ENCODE data around the gene KRT39.

Gene KRT39

DNA sequence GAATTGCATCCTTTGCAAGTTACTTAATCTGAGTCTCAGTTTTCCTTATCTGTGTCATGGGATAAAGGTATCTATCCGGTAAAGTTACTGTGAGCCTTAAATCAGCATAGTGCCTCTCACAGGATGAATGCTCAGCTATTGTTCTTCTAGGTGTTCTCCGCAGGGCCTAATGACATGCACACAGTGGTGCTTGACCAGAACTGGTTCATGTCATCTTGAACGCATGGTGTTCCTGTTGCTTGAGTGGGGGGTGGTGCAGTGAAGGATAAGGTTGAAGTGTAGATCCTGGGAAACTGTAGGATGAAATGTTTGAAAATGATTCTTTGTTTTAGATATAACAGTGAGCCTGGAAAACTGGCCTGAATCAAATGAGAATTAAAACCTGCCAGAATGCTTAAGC, 13.4 kb upstream of the KRT39 start:
- no peak for DNase-seq

DNA sequence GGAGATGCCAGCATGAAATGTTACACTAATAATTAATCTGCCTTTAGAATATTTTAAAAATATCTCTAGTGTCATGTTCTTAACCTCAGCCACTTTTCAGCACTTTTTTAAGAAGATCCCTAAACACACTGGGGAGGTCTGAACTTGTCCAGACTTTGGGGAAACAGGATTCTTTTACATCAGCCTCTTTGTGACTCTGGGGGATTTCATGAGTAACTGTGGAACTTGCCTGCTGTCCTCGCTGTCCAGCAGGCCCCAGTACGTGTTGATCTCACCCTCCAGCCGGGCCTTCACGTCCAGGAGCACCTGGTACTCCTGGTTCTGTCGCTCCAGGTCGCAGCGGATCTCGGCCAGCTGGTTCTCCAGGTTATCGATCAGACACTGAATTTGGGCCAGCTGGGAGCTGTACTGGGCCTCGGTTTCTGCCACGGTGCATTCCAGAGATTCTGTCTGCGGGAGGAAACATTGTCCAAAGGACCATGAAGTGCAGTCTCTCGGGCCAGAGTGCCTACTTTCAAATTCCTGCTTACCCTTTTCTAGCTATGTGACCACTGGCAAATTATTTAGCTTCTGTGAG, 11.9 kb upstream of the KRT39 start:
- DNase-seq = no peak

DNA sequence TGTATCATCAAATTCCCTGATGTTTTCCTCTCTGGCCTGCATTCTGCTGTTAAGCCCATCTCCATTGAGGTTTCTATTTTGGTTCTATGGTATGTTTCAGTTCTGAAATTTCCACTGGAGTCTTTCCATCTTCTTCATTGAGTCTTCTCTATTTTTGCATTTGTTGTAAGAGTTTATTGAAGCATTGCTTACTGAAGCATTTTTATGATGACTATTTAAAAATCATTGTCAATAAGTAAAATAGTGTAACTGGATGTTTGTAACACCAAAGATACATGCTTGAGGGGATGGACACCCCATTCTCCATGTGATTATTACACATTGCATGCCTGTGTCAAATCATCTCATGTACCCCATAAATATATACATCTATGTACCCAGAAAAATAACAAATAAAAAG, 8.8 kb upstream of the KRT39 start:
- no peak for DNase-seq

DNA sequence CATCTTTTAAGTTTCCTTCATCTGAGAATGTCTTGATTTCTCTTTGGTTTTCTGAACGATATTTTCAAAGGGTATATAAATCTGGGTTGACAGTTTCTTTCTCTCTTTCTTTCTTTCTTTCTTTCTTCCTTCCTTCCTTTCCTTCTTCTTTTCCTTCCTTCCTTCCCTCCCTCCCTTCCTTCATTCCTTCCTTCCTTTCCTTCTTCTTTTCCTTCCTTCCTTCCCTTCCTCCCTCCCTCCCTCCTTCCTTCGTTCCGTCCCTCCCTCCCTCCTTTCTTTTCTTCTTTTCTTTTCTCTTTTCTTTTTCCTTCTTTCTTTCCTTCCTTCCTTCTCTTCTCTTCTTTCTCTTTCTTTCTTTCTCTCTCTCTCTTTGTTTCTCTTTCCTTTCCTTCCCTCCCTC, 7.6 kb upstream of the KRT39 start:
- no peak for DNase-seq

DNA sequence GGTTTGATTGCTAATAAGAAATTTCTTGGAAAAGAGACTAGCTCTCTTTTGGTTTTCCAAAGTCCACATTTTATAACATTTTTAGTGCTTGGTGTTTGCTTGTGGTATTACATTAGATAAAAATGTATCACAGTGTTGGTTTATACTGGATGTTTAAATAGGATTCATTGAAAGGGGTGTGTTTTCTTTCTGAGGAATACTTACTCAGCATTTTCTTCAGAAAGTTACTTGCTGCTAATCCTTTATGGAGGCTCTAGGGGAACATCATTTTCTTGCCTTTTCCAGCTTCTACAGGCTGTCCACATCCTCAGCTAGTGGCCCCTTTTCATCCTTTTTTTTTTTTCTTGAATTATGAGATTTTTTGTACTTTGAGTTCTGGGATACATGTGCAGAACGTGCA, 834 bp upstream of the KRT39 start:
- DNase-seq = no peak

DNA sequence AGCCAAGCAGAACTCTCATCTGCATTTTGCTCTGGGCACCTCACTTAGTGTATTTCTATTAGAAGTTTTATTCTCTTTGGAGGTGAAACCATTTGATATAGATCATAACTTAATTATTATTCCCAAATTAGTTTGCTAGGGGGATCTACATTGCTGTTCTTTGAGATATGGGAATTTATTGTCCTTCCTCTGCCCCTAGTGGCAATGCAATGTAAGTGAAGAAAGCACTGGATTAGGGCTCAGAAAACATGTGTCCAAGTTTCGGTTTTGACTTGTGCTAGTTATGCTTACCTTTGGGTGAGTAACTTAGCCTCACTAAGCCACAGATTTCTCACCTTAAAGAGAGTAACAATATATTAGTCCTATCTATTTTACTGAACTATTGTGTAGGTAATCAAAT, 2.9 kb downstream of the KRT39 start:
- no peak for DNase-seq

DNA sequence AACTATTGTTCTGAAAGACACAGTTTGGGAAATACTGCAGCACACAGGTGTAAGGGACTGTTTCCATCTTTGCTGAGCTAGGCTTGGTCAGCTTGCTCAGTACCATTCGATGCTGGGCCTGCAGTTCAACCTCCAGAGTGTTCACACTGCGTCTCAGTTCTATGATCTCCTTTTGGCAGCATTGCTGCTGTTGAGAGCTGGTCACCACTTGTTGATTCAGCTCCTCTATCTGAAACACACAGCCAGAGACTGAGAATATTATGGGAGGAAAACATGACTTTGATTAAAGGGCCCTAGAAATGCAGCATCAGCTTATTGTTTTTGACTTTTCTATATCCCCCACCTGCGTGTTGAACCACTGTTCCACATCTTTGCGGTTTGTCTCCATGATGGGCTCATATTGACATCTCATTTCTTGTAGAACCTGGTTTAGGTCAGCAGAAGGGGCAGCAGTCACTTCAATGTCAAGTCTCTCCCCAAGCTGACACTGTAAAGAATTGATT, 4.6 kb downstream of the KRT39 start:
- DNase-seq = no peak

DNA sequence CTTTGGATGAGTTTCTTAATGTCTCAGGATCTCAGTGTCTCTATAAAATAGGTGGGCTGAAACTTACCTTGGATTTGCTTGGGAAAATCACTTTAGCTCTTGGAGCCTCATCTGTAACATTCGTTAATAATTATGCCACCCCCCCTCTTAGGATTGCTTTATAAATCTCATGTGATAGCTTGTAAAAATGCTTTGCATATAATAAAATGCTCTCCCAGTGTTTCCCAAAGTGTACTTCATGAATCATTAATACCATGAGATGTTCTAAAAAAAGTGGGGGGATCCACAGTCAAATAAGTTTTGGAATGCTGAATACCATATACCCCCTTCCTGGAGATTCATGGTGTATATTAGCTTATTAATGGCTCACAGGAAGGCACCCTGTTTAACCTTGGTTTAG, 5.2 kb downstream of the KRT39 start:
- DNase-seq = no peak

DNA sequence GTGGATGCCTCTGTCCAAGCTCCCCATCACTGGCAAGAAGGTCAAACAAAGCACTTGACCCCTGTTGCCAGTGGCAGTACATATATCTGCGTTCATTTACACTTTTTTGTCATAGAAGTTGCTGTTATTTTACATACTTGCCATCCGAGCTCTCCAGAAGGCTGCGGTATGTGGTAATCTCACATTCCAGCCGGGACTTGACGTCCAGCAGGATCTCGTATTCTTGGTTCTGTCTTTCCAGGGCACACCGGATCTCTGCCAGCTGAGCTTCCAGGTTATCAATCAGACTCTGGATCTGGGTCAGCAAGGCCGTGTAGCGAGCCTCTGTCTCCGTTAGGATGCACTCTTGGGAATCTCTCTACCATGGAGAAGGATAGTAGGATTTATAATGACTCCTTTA, 6.6 kb downstream of the KRT39 start:
- no peak for DNase-seq

DNA sequence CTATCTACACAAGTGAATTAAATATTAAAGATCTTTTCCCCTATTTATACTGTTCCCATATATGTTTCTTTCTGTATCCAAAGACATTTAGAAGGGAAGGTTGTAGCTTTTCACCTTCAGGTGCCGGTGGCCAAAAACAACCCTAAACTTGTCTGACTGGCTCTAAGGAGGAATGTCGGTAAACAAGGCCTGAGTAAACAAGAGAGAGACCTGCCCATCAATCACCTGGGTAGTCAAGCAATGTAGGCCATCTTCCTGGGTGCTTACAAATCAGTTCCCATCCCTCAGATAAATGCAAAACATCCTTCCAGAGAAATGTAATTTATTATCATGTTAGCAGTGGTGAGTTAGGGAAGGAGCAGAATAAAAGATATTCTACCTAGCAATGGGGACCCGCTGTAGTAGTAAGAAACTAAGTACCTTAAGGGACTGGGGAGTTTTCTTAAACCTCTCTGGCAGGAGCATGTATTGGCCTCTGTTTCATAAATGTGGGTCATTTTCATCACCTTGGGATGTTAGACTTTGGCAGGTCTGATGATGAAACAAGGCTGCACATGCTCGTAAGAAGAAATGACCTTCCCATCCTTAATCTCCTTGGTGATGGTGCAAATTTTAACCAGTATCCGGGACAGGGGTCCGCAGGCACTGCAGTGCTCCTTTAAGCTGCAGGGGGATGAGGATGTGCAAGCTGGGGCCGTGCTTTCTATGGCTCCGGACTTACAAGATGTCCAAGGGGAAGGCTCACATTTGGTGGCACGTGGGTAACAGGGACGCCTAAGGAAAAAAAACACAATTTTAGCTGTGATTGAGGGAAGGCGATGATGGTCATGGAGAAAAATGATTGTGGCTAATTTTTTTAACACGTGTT, 8.4 kb downstream of the KRT39 start:
- no peak for DNase-seq

DNA sequence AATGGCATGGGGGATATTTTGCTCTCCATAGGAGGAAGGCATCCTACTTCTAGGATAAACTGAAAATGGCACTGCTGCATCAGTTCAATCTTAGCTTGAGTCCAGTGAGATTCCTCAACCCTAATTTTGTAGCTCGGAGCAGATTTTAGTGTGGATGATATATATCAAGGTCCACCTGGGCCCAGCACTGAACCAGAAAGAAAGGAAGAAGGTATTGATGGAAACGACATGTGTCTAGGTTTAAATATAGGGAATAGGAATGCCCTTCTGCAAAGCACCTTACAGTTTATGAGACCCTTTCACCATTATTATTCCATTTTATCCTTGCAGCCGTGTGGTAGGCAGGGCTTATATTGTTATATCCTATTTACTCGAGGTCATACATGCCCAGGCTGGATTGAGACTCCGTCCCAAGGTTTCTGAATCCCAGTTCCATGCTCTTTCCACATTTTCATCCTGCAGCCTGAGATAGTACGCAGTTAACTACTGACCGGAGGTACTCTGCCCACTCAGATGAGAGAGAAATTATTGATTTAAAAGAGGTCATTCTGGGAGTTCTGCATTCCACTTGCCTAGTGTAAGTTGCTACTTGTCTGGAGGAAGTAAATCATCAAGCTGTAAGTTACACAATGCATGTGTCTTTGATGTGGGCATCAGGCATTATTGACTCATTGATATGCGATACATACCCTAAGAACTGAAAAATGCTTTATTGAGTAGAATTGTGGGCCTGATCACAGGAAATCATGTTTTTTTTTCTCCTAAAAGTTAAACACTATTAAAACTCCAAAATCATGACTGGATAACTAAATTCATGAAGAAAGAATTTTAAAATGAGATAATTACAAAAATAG, 10.1 kb downstream of the KRT39 start:
- DNase-seq = no peak

DNA sequence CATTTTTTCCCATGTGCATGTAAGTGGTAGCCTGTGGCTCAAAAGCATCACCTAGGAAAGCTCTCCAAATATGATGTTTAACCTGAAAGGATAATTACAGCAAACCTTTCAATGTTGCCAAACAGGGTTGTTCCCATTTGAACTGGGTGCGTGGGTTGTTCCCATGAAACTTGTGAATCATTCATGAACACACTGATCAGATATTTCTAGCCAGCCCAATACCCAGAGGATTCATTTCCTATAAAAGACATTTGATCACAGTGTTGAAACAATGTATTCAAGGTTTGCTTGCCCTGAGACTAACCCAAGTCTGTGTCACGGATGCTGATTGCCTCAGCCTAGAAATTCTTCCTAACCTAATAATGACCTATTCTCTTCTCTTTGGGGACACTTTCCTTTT, 12.9 kb downstream of the KRT39 start:
- no peak for DNase-seq

DNA sequence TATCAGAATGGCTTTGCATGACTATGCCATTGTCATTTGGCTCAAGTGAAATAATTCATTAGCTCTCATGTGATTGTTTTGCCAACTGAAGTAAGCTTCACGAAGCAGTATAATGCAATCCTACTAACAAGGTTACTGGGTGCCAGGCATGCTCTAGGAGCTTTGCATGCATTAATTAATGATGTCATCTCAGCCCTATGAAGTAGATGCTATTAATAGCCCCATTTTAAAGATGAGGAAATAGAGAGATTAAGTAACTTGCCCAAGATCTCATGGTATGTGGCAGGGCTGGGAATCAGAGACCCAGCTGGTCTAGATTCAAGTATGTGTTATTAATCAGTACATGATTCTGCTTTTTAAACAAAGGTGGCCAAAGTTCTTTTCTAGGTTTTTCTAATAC, 14.1 kb downstream of the KRT39 start:
- DNase-seq = no peak

DNA sequence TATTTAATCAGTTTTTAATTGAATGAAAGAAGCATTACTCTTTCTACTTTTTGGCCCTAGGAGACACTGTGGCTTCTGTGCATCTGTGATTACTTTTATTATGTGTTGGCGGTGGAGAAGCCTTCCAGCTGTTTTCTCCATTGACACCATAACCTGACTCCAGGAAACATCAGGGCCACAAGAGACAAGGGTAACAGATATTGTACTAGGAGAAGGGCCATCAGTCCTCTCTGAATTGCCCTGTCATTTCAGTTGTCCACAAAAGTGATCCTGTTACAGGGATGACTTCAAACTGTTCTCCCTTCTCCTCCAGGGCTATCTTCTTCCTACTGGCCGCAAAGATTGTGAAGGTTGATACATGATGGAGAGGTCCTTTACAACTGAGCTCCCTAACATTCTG, 14.6 kb downstream of the KRT39 start:
- no peak for DNase-seq

DNA sequence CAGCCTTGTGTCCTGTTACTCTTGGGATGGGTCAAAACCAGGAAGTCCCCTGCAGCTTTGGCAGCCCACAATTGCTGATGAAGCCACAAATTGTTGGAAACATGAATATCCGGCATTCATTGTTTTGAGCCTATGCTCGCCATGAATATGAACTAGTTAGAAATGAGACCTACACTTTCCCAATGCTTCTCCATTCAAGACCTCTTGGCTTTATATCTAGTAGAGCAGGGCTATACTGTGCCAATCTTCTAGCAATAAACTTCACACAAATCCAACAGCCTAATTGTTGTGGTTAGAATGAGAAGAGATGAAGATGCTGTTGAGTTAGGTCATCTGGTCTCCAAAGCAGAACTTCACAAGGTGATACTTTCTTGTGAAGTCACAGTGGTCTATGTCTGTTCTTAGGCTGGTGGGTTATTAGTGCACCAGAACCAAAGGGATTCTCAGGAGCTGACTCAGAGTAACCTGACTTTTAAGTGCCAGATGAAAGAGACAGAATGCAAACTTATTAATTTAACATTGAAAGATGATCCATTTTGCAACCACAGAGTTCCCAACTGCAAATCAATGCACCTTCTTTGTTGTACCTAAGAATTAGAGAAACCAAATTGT, 15.6 kb downstream of the KRT39 start:
- no peak for DNase-seq

DNA sequence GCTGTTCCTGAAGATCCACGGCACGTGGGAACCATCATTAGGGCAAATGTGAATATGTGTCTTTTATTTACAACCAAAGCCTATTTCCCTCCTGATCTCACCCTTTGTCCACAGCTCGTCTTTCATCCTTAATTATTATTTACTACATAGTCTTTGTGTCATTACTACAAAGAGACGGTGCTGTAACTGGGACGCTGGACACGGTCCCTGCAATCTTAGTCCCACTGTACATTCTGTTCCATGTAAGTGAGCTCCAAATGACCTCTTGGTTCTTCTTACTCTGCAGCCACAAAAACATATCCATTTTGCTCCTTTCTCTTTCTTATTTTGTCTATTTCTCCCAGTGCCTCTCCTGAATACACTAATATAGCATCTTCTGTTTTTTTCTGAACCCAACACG, 16.6 kb downstream of the KRT39 start:
- no peak for DNase-seq

DNA sequence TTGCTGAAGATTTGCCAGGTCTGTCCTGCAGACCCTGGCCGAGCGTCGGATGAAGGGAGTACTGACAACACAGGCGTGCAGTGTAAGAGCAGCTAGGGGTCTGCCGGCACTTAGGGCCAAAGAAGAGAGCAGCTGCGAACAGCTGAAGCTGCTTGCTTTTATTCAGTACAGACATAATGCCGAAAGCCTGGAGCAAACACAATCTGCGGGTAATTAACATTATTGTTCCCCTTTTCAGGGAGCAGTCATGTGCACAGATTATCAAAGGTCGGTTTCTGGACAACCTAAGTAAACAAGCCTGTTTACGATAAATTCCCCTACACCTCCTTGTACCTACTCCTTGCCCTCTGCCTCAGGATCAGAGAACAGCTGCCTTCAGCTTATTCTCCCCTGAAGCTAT, 17.3 kb downstream of the KRT39 start:
- DNase-seq = no peak

DNA sequence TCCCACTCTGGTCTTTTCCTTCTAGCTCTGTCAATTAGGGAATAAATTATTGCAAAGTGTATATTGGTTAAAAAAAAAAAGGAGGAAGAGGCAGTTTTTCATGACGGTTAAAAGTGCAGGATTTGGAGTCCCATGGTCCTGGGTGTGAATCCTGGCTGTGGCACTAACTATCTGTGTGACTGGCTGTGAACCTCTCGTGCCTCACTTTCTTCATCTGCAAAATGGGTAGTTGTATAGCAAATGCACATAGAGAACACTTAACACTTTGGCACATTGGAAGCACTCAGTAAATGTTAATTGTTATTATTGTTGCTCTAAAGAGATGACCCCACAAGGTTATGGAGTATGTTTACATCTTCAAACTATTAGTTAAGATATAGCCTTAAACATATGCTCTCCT, 18.8 kb downstream of the KRT39 start:
- no peak for DNase-seq

DNA sequence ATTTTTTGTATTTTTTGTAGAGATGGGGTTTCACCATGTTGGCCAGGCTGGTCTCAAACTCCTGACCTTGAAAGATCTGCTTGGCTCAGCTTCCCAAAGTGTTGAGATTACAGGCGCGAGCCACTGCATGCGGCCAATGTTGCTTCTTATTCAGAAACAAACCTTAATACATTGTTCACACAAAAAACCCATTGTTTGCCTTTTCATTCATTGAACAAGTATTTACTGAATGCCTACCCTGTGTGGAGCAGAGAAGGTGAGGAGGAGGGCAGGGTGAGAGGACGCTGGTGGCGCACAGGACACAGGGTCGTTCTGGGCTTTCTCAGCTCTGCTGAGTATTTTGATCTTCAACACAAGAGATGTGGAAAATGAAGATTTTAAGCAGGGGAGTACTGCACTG, 21.3 kb downstream of the KRT39 start:
- DNase-seq = no peak

DNA sequence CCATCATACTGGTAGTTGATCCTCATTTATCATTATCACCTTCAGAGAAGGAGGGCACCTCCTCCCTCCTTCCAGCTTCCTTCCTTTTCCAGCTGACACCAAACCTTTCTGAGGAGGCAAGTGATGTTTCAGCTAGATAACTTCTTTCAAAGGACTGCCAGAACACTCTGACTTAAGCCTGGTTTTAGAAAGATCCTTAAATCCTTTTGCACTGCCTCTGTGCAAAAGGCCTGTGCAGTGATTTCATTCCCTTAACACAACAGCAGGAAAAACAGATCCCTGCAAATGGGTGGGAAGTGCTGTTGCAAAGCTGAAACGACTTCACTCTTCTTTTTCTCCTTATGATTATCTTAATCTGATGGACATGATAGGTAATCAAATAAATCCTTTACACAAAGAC, 22.2 kb downstream of the KRT39 start:
- DNase-seq = no peak

DNA sequence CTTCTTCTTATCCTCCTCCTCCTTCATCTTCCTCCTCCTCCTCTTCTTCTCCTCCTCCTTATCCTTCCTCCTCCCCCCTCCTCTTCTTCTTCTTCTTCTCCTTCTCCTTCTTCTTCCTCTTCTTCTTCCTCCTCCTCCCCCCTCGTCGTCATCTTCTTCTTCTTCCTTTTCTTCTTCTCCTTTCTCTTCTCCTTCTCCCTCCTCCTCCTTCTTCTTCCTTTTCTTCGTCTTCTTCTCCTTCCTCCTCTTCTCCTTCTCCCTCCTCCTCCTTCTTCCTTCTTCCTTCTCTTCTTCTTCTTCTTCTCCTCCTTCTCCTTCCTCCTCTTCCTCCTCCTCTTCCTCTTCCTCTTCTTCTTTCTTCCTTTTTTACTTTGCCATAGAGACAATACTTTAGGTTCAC, 24.2 kb downstream of the KRT39 start:
- no peak for DNase-seq

DNA sequence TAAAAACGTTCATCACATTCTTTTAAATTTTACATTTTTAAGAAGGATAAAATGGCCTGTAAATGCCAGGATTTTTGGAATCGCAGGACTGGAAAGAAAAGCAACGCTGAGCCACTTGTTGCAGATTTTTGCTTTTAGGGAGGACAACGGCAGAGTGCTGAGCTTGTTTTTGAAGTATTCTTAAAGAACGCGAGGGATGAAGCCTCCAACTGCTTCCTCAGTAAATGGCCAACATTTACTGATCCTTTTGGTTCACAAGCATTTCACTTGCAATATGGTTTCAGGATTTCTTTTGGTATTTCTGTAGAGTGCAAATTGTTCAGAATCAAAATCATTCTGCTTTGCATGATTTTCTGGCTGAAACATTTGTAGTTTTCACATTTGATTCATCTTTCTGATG, 26.5 kb downstream of the KRT39 start:
- no peak for DNase-seq

DNA sequence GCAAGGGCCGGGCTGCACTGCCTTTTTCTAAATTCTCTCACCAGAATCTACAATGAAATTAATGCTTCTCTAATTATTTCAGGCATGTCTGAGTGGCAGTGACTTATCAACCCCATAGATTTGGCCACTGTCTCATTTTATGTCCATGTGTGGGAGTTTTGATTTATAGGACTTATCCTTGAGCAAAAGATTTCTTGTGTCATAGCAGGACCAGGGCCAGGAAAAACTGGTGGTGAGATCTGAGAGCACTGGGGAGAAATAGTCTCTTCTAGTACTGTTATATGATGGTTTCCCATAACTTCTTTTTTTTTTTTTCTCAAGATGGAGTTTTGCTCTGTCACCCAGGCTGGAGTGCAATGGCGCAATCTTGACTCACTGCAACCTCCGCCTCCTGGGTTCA, 27.8 kb downstream of the KRT39 start:
- DNase-seq = no peak

Data from NCI-H1694 (cell line).